MCF 10A (cell line): ENCODE data around the gene CTRL. TPM values are rescaled to one million over a fixed set of nuclear protein-coding genes. Genes with fewer than 3 reads are reported as not detected.

ENCODE experiments used
- BruUV-seq: library from RNA; stranded (reverse); fragments of 400-500 nt; replicated peaks from 2 replicates; lab custom pipeline; 2021; lab: Mats Ljungman, UMichigan
- CTCF ChIA-PET: fragments of 300-600 bp; sonication (Branson Sonifier 250); formaldehyde crosslinking; extraction: SDS; loops from one replicate; lab custom pipeline; 2021; ENCODE audit warnings: antibody characterized with exemption, inconsistent platforms; lab: Yijun Ruan, JAX
- POLR2A ChIA-PET: fragments of 300-600, 350-650 bp; sonication (Branson Sonifier 250); formaldehyde crosslinking; extraction: SDS; loops from one replicate; lab custom pipeline; 2020; ENCODE audit warnings: antibody characterized with exemption, inconsistent platforms; lab: Yijun Ruan, JAX
- DNase-seq: peaks from one replicate; pipeline ENCODE4 v3.0.0-alpha.2; 2018; ENCODE audit not compliant: unreplicated experiment
- H3K27ac Mint-ChIP-seq: one replicate; pipeline ENCODE4 v1.8.0; 2022; ENCODE audit warnings: mild to moderate bottlenecking, low read depth, mixed read lengths; ENCODE audit not compliant: unreplicated experiment
- H3K27me3 Mint-ChIP-seq: one replicate; pipeline ENCODE4 v1.8.0; 2022; ENCODE audit warnings: mixed read lengths; ENCODE audit not compliant: insufficient read depth, unreplicated experiment
- H3K36me3 Mint-ChIP-seq: one replicate; pipeline ENCODE4 v1.8.0; 2022; ENCODE audit warnings: mild to moderate bottlenecking, moderate library complexity, mixed read lengths; ENCODE audit not compliant: insufficient read depth, unreplicated experiment
- H3K4me1 Mint-ChIP-seq: one replicate; pipeline ENCODE4 v1.8.0; 2022; ENCODE audit warnings: mixed read lengths; ENCODE audit not compliant: insufficient read depth, unreplicated experiment
- H3K4me3 Mint-ChIP-seq: one replicate; pipeline ENCODE4 v1.8.0; 2022; ENCODE audit warnings: mild to moderate bottlenecking, moderate library complexity, mixed read lengths; ENCODE audit not compliant: unreplicated experiment
- H3K9me3 Mint-ChIP-seq: one replicate; pipeline ENCODE4 v1.8.0; 2022; ENCODE audit warnings: mixed read lengths; ENCODE audit not compliant: unreplicated experiment
- intact Hi-C: fragments of 100-400 bp; cut with micrococcal nuclease; formaldehyde crosslinking; loops from 2 replicates; pipeline ENCODE4 v1.14.1; 2022
- total RNA-seq: library from RNA; stranded (reverse); gene quantifications from 2 replicates; pipeline ENCODE4 v1.2.3, GENCODE V29; 2022
- TF ChIP-seq, protein P1 (sequence below): fragments of 200-600 bp; IDR thresholded peaks from one replicate; pipeline ENCODE4 v1.8.0; 2022; ENCODE audit warnings: antibody characterized with exemption, mild to moderate bottlenecking; ENCODE audit not compliant: unreplicated experiment

CTRL gene
- total RNA-seq, 1 experiment from 2014 or later = 1.6 TPM

DNA sequence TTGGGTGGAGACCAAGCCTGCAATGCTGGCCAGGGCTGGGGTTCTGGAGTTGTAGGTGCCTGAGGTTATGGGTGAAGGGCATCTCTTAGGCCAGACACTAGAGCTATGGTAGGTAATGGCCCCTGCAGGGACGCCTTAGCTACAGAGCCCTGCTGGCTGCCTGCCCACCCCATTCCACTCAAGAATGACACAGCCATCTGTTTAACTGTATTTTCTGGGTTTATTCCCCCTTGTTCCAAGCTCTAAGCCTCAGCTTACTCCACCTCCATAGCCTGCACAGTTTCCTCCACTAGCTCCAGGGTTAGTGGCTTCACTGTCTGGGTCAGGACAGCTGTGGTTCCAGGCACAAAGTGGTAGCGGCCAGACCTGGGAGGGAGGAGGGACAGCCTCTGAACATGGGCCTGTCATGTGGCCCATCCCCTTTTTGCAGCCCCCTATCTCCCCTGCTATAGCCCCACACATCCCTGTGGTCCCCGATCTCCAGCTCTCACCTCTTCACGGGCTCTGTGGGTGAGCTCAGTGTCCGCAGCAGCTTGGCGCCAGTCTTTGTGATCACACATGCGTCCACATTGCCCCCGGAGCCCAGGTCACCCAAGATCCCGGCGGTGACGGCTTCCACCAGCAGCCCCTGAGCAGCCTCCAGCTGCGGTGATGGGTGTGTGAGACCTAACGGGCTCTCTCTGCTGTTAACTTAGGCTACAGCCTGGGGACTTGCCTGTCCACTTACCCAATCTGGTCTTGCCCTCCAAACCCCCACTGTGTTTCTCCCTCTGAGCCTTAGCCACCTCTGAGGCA lies 2.8 kb upstream of the CTRL start:
- Mint-ChIP-seq H3K27me3 (no peaks in the 10 kb centered on the region), H3K9me3 (no peaks in the 10 kb centered on the region), H3K4me3 (peak overlapping the region; percentile 100), H3K4me1 (peaks cover 28% of the 10 kb centered on the region), H3K36me3 (peaks cover 64% of the 10 kb centered on the region), H3K27ac (peak overlapping the region; percentile 98)
- no peak for DNase-seq
- TF ChIP-seq, protein P1, sequence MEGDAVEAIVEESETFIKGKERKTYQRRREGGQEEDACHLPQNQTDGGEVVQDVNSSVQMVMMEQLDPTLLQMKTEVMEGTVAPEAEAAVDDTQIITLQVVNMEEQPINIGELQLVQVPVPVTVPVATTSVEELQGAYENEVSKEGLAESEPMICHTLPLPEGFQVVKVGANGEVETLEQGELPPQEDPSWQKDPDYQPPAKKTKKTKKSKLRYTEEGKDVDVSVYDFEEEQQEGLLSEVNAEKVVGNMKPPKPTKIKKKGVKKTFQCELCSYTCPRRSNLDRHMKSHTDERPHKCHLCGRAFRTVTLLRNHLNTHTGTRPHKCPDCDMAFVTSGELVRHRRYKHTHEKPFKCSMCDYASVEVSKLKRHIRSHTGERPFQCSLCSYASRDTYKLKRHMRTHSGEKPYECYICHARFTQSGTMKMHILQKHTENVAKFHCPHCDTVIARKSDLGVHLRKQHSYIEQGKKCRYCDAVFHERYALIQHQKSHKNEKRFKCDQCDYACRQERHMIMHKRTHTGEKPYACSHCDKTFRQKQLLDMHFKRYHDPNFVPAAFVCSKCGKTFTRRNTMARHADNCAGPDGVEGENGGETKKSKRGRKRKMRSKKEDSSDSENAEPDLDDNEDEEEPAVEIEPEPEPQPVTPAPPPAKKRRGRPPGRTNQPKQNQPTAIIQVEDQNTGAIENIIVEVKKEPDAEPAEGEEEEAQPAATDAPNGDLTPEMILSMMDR = no peak
- POLR2A ChIA-PET = interaction anchor here (0.6 to 4.3 kb wide), 21 partner anchors 9 to 303 kb away, joined by 3 to 45 read pairs (median 12); partner anchors contain the start of genes CENPT, DDX28, DUS2 and EDC4
- BruUV-seq = no TSS peak
- intact Hi-C loops = no loop called here
- CTCF ChIA-PET = interaction anchor here (0.6 to 2.6 kb wide), 14 partner anchors 16 to 421 kb away, joined by 3 to 11 read pairs (median 4); no protein-coding TSS in a partner anchor

DNA sequence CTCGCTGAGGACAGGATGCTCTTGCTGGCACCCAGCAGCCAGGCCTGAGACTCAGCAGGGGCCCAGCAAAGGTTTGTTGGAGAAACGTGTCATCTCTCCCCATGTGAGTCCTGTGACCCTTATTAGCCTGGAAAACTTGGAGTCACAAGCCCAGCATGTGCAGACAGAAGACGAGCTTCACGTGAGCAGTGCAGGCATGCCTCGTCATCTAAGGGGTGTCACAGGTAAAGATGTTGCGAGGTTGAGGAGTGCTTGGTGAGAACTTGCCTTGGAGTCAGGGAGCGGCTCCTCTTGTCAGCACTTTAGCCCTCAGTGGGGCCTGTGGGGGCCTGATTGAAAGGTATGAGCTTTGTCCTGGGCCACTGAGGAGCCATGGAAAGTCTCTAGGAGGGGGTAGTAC lies 2.1 kb upstream of the CTRL start:
- Mint-ChIP-seq H3K27ac (no peak overlapping the region), H3K4me1 (peaks cover 28% of the 10 kb centered on the region), H3K9me3 (no peaks in the 10 kb centered on the region), H3K4me3 (peak overlapping the region; percentile 100), H3K27me3 (no peaks in the 10 kb centered on the region), H3K36me3 (peaks cover 58% of the 10 kb centered on the region)
- TF ChIP-seq, protein P1 = no peak
- intact Hi-C loops = no loop called here
- CTCF ChIA-PET = interaction anchor here (0.5 to 2.6 kb wide), 11 partner anchors 16 to 420 kb away, joined by 3 to 11 read pairs (median 3); no protein-coding TSS in a partner anchor
- DNase-seq = no peak
- POLR2A ChIA-PET = interaction anchor here (0.6 to 4.3 kb wide), 7 partner anchors 9 to 89 kb away, joined by 3 to 45 read pairs (median 21); partner anchors contain the start of genes CENPT, EDC4 and PSKH1
- BruUV-seq = no TSS peak

DNA sequence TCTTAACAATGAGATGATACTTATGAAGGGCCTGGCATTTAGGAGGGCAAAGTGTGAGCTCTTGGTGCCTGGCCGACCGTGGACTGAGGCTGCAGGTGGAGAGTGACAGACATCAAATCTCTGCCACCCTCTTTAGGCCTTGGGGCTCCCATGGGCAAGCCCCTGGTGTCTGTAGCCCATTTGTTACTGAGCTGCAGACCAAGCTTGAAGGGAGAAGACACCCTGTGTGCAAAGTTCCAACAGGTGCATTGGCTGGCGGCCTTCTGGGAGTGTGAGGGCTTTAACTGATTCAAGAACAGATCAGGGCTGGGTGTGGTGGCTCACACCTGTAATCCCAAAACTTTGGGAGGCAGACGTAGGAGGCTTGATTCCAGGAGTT lies 789 bp upstream of the CTRL start:
- Mint-ChIP-seq H3K9me3 (no peaks in the 10 kb centered on the region), H3K27ac (no peak overlapping the region), H3K4me3 (no peak overlapping the region), H3K36me3 (peaks cover 54% of the 10 kb centered on the region), H3K4me1 (peaks cover 27% of the 10 kb centered on the region), H3K27me3 (no peaks in the 10 kb centered on the region)
- intact Hi-C loops = no loop called here
- ChIA-PET CTCF (interaction anchor here (0.6 to 3.5 kb wide), 3 partner anchors 13 to 322 kb away, joined by 3 to 22 read pairs (median 4); no protein-coding TSS in a partner anchor), POLR2A (no interaction called here)
- no TSS peak for BruUV-seq
- no peak for DNase-seq
- TF ChIP-seq, protein P1 = no peak

DNA sequence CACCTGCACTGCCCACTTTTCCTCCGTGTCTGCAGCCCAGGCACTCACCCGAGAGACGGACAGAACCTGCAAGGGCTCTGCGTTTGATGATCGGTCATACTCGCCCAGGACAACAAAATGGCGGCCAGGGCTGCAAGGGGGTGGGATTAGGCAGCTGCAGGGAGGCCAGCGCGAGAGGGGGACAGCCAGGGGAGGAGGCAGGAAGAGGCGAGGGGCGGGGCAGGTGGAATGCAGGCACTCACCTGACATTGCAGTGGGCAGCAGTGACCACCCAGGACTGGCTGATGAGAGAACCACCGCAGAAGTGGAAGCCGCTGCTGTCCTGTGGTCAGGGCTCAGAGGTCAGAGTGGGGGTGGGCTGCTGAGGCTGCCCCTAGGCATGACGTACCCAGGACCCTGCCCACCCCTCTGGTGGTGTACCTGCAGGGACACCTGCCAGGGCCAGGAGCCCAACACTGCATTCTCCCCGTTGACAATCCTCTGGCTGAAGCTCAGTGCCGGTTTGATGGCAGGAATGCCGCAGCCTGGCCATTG lies 917 bp downstream of the CTRL start:
- ChIA-PET POLR2A (interaction anchor here (1.1 kb wide), 1 partner anchor 124 kb away, joined by 3 read pairs; the partner anchor contains the start of genes RANBP10 and TSNAXIP1), CTCF (interaction anchor here (0.6 to 3.5 kb wide), 7 partner anchors 37 to 410 kb away, joined by 3 to 22 read pairs (median 4); partner anchors contain the start of gene CTCF)
- Mint-ChIP-seq H3K4me3 (no peak overlapping the region), H3K9me3 (no peaks in the 10 kb centered on the region), H3K4me1 (peaks cover 18% of the 10 kb centered on the region), H3K27ac (no peak overlapping the region), H3K36me3 (peaks cover 38% of the 10 kb centered on the region), H3K27me3 (no peaks in the 10 kb centered on the region)
- no peak for DNase-seq
- TF ChIP-seq, protein P1 = no peak
- intact Hi-C loops = no loop called here
- no TSS peak for BruUV-seq
